NCI-H446 treated with DMSO at 0.1 percent for 48 hours (cell line): ENCODE data around the gene ZBTB25.

Experiments
- DNase-seq: peaks from one replicate; lab custom pipeline; 2025; lab: John Stamatoyannopoulos, UW

The ZBTB25 gene

GRCh38 chr14:64515053-64515452 lies 11.4 kb upstream of the ZBTB25 start:
- no peak for DNase-seq

- DNase-seq: no peak
Measured at GRCh38 chr14:64513271-64513670, 9.6 kb upstream of the ZBTB25 start.

- peak; percentile 47 for DNase-seq
Measured at GRCh38 chr14:64510825-64511671, 7.4 kb upstream of the ZBTB25 start.

- no peak for DNase-seq
Measured at GRCh38 chr14:64509036-64509435, 5.4 kb upstream of the ZBTB25 start.

- DNase-seq: no peak
Measured at GRCh38 chr14:64508215-64508776, 4.7 kb upstream of the ZBTB25 start.

- DNase-seq: no peak
Measured at GRCh38 chr14:64507376-64508156, 3.9 kb upstream of the ZBTB25 start.

GRCh38 chr14:64506721-64507120 lies 3.1 kb upstream of the ZBTB25 start:
- no peak for DNase-seq

- DNase-seq: peak; percentile 80
Measured at GRCh38 chr14:64504897-64505794, 1.5 kb upstream of the ZBTB25 start.

GRCh38 chr14:64504310-64504896 lies 765 bp upstream of the ZBTB25 start, which contains the start of gene ZBTB1:
Gene ZBTB1 (plus strand): TSS chr14:64504770. CDS start chr14:64521505, 16,735 bp downstream.
- DNase-seq: peak; percentile 77

GRCh38 chr14:64502887-64503433 lies 678 bp downstream of the ZBTB25 start:
- no peak for DNase-seq

GRCh38 chr14:64502456-64502855 lies 1.2 kb downstream of the ZBTB25 start:
- no peak for DNase-seq

- DNase-seq: no peak
Measured at GRCh38 chr14:64501411-64502171, 2.0 kb downstream of the ZBTB25 start.

- DNase-seq: no peak
Measured at GRCh38 chr14:64500088-64500487, 3.5 kb downstream of the ZBTB25 start.

GRCh38 chr14:64496764-64497163 lies 6.9 kb downstream of the ZBTB25 start:
- DNase-seq: no peak

GRCh38 chr14:64495252-64495651 lies 8.4 kb downstream of the ZBTB25 start:
- no peak for DNase-seq

- DNase-seq: no peak
Measured at GRCh38 chr14:64493455-64493854, 10.2 kb downstream of the ZBTB25 start.

- DNase-seq: no peak
Measured at GRCh38 chr14:64491637-64492036, 12.0 kb downstream of the ZBTB25 start.

- no peak for DNase-seq
Measured at GRCh38 chr14:64488590-64489099, 15.0 kb downstream of the ZBTB25 start.

GRCh38 chr14:64478634-64479250 lies 24.9 kb downstream of the ZBTB25 start:
- peak; percentile 1 for DNase-seq

GRCh38 chr14:64476438-64476837 lies 27.2 kb downstream of the ZBTB25 start:
- DNase-seq: no peak
